ENCODE data around the gene FABP7.

Gene FABP7

DNA sequence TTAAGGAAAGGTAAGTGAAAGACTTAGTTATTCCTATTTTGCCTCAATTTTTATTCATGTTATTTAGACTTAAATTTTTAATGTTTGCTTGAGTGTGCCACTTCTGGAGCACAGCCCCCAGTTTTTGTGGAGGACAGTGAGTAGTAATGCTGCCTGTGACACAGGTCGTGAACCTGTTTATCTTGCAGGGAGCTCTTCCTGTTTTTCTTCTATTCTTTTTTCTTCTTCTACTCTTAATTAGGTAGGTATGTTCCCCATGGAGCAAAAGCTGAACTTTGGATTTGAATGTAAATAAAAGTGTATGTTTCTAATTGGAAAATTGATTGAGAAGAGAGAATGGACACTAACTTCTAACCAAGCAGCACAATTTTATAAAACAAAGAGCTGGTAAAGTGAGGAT lies 21.9 kb downstream of the FABP7 start:
- DNase-seq (ENCODE audit: low read depth, low spot score) = no peak
- TF ChIP-seq, protein P1, sequence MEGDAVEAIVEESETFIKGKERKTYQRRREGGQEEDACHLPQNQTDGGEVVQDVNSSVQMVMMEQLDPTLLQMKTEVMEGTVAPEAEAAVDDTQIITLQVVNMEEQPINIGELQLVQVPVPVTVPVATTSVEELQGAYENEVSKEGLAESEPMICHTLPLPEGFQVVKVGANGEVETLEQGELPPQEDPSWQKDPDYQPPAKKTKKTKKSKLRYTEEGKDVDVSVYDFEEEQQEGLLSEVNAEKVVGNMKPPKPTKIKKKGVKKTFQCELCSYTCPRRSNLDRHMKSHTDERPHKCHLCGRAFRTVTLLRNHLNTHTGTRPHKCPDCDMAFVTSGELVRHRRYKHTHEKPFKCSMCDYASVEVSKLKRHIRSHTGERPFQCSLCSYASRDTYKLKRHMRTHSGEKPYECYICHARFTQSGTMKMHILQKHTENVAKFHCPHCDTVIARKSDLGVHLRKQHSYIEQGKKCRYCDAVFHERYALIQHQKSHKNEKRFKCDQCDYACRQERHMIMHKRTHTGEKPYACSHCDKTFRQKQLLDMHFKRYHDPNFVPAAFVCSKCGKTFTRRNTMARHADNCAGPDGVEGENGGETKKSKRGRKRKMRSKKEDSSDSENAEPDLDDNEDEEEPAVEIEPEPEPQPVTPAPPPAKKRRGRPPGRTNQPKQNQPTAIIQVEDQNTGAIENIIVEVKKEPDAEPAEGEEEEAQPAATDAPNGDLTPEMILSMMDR (IDR thresholded peaks at IDR 0.05; ENCODE audit: insufficient read depth, low read length, missing control alignments) = no peak
- no peak overlapping the region for H3K4me3 ChIP-seq (ENCODE audit: low read depth, low read length)
- POLR2A ChIA-PET = no interaction called here
- CTCF ChIA-PET = interaction anchor here (0.9 to 4.0 kb wide), 4 partner anchors 8 to 57 kb away, joined by 3 to 34 read pairs (median 17); partner anchors contain the start of gene SMPDL3A

DNA sequence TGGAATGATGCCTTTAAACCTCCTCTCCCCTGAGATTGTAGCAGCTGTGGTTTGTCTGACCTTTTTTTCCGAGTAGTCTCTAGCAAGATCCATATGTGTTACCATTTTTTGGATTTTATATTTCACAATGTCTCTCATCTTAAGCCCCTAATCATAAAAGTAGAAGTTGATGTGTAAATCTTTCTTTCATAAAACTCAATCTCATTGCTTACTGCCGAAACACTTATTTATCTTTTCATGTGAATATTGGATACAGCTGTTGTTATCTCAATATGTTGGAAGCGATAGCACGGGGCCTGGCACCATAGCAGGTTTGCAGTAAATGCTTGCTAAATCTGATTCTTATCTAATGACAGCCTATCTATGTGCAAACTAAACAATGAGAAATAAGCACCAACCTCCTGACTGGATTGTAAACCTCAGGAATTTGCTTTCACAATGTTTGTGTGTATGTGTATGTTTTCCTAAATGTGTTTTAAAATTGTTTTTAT lies 23.7 kb downstream of the FABP7 start:
- no peak overlapping the region for H3K4me3 ChIP-seq (ENCODE audit: low read depth, low read length)
- TF ChIP-seq, protein P1 (IDR thresholded peaks at IDR 0.05; ENCODE audit: insufficient read depth, low read length, missing control alignments) = no peak
- CTCF ChIA-PET = interaction anchor here (0.9 to 4.0 kb wide), 3 partner anchors 14 to 72 kb away, joined by 3 to 34 read pairs (median 21); partner anchors contain the start of gene SMPDL3A
- no peak for DNase-seq (ENCODE audit: low read depth, low spot score)
- POLR2A ChIA-PET = no interaction called here

DNA sequence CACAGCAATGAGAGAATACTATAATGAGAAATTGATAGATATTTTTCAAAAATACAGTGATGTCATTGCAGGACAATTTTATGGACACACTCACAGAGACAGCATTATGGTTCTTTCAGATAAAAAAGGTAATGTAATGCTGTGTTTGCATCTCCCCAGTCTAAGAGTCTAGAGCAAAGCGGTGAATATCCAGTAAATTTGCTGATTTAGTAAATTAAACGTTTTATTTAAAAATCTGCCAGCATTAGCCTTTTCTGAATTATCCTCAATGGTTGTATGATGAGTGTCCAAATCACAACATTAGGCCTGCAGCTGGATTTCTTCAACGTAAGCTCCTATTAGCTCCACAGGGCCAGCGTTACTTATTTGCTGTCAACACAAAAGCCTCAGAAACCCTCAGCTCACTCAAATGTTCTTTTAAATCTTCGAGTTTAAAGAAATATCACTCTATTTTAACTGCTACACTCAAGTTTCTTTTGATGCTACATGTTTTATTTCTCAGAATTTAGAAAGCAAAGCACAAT lies 25.5 kb downstream of the FABP7 start:
- ChIA-PET POLR2A (no interaction called here), CTCF (interaction anchor here (1.2 kb wide), 2 partner anchors 16 to 74 kb away, joined by 3 to 6 read pairs; partner anchors contain the start of gene SMPDL3A)
- TF ChIP-seq, protein P1 (IDR thresholded peaks at IDR 0.05; ENCODE audit: insufficient read depth, low read length, missing control alignments) = no peak
- H3K4me3 ChIP-seq (ENCODE audit: low read depth, low read length) = no peak overlapping the region
- DNase-seq (ENCODE audit: low read depth, low spot score) = no peak

DNA sequence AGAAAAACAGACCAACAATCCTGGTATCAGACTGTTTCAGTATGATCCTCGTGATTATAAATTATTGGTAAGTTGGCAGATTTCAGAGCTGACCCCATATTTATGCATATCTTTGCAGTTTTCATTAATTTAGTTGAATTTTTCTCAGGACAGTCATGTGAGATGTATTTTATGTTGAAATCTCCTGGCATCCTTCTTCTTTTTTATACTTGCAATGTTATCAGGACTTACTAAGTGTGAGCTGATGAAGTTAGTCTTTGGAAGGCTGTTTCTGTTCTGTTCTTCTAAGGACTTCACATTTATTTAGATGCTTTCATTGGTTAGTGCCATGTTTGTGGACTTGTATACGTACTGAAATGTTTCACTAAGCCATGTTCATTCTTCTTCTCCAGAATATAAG lies 26.8 kb downstream of the FABP7 start:
- no peak overlapping the region for H3K4me3 ChIP-seq (ENCODE audit: low read depth, low read length)
- no peak for DNase-seq (ENCODE audit: low read depth, low spot score)
- TF ChIP-seq, protein P1 (IDR thresholded peaks at IDR 0.05; ENCODE audit: insufficient read depth, low read length, missing control alignments) = no peak
- ChIA-PET CTCF (interaction anchor here (1.8 kb wide), 1 partner anchor 17 kb away, joined by 7 read pairs; the partner anchor contains the start of gene SMPDL3A), POLR2A (no interaction called here)

DNA sequence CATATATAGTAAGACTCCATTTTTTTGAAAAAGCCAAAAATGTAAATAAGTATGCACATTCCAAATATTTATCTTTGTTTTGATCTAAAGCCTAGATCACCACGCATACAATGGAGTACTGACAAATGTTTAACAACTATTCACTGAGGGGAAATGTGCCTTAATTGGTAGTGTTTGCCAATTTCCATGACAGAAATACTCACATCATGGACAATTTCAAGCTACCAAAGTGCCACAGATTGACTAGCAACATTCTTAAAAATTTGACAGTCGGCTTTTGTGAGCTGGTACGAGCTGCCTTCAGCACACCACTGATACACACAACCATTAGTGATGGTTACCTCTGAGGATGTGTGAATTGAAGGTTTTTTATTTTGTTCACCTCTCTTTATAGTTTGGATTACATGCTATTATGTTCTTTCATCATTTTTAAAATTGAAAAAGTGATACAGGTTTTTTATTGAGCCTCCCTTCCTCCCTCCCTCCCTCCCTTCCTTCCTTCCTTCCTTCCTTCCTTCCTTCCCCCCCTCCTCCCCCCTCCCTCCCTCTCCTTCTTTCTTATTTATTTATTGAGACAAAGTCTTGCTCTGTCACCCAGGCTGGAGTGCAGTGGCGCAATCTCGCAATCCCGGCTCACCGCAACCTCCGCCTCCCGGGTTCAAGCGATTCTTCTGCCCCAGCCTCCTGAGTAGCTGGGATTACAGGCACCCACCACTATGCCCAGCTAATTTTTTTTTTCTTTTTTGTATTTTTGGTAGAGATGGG lies 28.8 kb downstream of the FABP7 start:
- no peak for DNase-seq (ENCODE audit: low read depth, low spot score)
- ChIA-PET CTCF (interaction anchor here (1.7 kb wide), 1 partner anchor 82 kb away, joined by 4 read pairs; no protein-coding TSS in a partner anchor), POLR2A (no interaction called here)
- H3K4me3 ChIP-seq (ENCODE audit: low read depth, low read length) = no peak overlapping the region
- TF ChIP-seq, protein P1 (IDR thresholded peaks at IDR 0.05; ENCODE audit: insufficient read depth, low read length, missing control alignments) = no peak

DNA sequence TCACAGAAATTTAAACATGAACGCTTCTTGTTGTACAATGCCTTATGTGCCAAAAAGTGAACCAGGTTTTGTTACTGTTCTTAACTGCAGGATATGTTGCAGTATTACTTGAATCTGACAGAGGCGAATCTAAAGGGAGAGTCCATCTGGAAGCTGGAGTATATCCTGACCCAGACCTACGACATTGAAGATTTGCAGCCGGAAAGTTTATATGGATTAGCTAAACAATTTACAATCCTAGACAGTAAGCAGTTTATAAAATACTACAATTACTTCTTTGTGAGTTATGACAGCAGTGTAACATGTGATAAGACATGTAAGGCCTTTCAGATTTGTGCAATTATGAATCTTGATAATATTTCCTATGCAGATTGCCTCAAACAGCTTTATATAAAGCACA lies 29.5 kb downstream of the FABP7 start:
- CTCF ChIA-PET = interaction anchor here (1.4 kb wide), 1 partner anchor 30 kb away, joined by 5 read pairs; no protein-coding TSS in a partner anchor
- TF ChIP-seq, protein P1 (IDR thresholded peaks at IDR 0.05; ENCODE audit: insufficient read depth, low read length, missing control alignments) = no peak

More for the DNA sequence above, 29.5 kb downstream of the FABP7 start:
- POLR2A ChIA-PET = no interaction called here
- no peak for DNase-seq (ENCODE audit: low read depth, low spot score)
- H3K4me3 ChIP-seq (ENCODE audit: low read depth, low read length) = no peak overlapping the region
